Hematopoietic multipotent progenitor cell treated with erythropoietin and hydrocortisone succinate and interleukin-3 and kit ligand, for 15 days (in vitro differentiated cells): ENCODE data around the gene EMD.
"Not testable (repeated sequence)": the region's sequence is repeated elsewhere in the genome, so short reads cannot be mapped to it uniquely, and the experiment has no call there.

Experiments
- DNase-seq: peaks from one replicate; pipeline ENCODE4 v3.0.0-alpha.2; 2015; ENCODE audit warnings: low spot score

Gene EMD

DNA sequence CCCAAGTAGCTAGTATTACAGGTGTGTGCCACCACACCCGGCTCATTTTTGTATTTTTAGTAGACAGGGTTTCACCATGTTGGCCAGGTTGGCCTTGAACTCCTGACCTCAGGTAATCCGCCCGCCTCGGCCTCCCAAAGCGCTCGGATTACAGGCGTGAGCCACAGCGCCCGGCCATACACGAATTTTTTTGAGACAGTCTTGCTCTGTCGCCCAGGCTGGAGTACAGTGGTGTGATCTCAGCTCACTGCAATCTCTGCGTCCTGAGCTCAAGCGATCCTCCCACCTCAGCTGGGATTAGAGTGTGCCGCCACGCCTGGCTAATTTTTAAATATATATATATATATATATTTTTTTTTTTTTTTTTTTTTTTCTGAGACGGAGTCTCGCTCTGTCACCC is 17.3 kb downstream of the EMD start:
- not testable (repeated sequence) for DNase-seq

DNA sequence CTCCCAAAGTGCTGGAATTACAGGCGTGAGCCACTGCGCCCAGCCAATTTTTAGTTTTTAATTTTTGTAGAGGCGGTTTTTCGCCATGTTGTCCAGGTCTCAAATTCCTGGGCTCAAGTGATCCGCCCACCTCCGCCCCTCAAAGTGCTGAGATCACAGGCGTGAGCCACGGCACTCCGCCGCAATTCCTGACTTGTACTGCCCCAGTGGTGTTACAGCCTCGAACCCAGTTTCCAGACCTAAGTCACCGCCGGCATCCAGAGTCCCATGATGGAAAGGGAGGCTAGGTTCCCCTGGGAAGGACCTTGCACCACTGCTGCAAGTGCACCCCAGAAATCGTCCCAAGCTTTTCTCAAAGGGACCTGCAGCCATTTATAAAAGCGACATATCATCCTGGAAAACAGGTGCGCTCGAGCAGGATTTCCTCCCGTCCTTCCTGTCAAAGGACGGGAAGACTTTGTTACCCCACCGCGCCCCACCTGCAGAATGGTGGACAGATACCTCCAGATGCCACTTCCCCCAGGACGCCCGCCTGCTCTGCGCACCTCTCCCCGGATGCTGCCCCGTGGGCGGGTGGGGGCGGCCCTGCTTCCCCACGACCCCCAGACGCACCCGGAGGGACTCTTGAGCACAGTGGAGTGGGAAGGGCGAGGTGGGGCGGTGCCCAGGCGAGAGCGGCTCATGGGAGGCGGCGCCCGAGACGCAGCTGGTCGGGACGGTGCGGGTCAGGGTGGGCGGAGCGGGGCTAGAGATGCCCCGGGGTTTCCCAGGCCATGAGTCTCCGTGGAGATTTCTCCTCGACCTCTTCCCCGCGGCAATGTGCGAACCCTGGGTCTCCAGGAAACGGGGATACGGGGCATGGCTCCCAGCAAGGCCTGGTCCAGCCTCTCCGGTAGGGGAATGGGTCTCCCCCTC is 18.1 kb downstream of the EMD start:
- DNase-seq = peak; percentile 48

DNA sequence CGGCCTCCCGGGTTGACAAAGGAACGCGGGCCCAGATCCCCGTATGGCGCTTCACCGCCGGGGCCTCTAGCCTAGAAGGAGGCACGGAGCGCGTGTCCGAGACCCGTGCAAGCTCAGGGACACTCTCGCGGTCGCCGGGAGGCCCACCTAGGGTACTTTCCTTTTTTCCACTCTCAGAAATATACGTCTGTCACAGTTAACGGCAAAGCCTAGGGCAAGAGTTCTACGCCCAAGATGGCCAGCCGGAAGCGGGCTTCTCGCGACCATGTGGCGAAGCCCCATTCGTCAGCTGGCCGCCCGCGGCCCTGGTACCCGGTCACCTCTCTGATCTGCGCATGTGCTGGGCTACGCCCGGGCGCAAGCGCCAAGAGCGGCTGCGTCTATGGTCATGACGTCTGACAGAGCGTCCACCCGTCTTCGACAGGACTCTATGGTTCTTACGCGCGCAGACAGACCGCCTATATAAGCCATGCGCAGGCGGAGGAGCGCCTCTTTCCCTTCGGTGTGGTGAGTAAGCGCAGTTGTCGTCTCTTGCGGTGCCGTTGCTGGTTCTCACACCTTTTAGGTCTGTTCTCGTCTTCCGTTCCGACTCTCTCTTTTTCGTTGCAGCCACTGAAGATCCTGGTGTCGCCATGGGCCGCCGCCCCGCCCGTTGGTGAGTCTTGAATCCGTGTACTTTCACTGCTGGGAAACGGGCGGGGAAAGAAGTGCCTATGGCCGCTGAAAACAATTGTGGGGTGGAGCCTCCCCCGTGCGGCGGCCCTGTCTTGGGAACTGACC is 19.0 kb downstream of the EMD start, which contains the start of gene RPL10:
Gene RPL10, plus strand, starts transcription at position 490 of the 780 bp plus-strand sequence. Its CDS starts 143 bp downstream, at position 633.
- DNase-seq = peak; percentile 90

DNA sequence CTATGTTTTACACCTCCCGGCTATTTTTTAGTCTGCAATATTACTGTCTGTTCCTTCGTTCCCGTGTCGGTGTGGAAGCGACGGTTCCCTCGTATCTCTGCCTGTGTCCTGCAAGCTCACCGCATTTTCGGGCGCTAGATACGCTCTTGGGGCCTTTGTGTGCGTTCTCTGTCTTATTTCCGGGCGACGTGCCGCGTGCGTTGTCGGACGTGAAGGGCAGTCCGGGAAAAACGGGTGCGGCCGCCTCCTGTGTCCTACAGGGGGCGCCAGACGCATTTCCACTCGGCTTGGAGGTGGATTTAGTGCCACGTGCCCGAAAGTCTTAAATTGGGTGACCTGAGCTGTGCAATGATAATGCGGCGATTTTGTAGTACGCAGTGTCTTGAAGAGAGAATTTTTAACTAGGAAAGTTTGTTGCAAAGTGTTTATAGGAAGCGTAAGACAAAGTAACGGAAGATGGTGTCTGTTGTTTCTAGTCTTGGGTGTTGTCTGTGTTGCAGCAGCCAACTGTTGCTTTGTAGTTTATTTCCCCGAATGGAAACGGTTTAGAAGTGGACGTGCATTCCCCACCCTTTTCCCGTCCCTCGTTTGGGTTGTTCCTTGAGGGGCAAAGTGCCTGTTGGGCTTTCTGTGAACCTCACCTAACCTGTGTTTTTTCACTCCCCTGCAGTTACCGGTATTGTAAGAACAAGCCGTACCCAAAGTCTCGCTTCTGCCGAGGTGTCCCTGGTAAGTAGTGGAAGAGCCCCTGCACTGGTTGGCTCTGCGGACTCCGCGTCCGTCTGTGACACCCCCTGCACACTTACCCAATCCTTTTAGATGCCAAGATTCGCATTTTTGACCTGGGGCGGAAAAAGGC is 19.8 kb downstream of the EMD start:
- DNase-seq = peak; percentile 86

DNA sequence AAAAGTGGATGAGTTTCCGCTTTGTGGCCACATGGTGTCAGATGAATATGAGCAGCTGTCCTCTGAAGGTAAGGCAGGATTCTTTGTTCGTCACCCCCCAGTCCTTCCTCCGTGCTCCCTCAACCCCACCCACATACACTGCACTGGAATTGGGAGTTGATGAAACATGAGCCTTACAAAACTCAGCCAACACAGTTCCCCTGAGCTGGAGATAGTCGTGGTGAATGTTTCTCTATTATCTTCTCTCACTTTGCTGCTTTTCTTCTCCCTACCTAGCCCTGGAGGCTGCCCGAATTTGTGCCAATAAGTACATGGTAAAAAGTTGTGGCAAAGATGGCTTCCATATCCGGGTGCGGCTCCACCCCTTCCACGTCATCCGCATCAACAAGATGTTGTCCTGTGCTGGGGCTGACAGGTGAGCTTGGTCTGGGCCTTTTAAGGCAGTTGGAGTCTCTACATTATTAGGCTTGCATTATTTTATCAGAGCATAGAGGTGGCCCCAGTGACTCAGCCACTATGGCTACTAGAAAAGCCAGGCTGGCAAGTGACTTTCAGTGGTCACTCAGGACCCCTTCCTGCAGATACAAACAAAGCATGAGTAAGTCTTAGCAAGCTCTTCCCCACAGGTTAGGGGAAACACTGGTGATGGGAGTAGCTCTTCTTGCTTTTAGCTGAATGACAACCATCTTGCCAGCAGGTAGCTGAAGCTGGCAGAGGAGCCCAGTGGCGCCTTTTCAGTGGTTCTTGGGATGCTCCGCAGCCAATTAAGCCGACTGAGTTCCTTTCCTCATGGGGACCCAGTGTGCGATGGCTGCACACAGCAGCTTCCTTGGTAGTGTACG is 20.7 kb downstream of the EMD start:
- DNase-seq = no peak

DNA sequence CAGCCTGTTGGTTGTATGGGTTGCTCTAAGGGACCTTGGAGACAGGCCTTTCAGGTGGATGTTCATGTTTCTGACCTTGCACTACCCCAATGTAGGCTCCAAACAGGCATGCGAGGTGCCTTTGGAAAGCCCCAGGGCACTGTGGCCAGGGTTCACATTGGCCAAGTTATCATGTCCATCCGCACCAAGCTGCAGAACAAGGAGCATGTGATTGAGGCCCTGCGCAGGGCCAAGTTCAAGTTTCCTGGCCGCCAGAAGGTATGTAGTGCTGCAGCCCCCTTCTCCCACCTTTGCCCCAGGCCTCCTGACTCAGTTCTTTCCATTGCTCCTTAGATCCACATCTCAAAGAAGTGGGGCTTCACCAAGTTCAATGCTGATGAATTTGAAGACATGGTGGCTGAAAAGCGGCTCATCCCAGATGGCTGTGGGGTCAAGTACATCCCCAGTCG is 21.3 kb downstream of the EMD start:
- DNase-seq = not testable (repeated sequence)

DNA sequence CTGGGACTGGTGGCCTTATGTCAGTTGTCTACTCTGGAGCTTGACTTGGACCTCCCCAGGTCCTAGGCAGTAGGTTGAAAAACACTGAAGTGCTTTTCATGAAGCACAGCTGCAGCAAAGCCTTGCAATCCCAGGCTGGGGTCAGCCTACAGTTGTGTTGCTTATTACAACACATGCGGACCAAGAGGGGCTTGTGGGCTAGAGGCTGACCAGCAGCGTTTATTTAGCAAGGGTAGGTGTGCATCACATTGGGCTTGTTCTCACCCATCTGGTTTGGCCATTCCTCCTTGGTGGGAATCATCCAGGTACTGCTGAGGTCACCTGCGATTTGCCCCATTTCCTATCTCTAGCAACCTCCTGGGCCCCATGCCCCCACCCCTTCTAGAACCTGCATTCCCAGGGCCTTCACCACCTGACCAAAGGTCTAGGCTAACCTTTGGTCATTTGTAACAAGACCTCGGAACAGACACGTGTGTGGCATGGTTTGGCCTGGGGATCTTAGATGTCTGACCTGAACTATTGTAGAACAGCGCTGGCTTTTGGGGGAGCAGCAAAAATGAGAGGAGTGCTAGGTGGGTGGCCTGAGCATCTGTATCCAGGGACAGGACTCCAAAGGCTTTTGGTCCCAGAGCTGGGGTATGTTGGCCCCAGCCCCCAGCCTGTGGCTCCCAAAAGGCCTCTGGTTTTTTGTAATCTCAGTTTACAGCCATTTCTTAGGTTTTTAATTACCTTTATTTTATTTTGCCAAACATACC is 22.1 kb downstream of the EMD start:
- DNase-seq = no peak

DNA sequence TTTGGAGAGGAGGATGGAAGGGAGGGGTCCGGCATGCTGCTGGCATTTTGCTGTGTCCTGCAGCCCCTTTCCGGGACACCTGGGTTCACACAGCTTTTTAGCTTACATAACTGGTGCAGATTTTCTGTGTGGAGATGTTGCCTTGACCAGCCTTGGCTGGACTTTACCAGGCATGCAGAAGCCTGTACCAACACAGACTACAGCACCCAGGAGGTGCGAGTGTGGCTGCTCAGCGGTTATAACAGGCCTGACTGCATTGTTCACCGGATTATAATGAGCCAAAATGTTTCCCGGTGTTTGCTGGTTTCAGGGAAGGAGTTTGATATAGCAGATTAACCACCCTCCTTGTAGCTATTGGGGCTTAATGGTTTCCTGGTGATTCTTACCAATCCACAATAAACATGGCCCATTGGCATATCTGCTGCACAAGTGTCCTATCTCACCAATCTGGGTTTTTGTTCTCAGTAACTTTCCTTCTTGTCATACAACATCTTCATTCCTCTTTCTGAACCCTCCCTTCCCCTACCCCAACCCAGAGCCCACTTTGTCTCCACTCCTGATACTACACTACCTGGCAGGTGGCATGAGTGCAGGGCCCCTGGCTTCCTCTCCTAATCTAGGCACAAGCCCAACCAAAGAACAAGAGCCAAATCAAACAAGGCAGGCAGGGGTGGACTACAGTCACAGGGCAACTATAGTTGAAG is 23.0 kb downstream of the EMD start:
- no peak for DNase-seq

DNA sequence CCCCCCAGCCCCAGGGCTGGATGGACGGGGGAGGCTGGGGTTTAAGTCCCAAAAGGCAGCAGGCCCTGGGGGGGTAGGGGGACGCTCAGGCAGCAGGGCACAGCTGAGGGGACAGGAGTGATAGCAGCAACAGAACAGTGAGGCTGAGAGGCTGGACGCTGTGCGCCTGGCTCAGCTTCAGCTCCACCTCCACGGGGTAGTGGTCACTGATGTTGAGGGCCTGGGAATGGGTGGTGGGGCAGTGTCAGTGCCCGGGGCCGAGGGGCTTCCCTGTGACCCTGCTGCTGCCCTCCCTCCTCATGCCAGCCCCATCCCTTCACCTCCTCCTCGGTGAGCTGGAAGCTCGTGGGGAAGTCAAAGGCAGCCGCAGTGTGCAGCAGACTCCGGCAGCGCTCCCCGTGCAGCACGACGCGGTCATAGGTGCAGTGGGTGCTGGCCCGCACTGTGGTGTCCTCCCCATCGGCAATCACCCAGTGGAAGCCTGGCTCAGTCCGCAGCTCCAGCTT is 23.6 kb downstream of the EMD start:
- DNase-seq = no peak

DNA sequence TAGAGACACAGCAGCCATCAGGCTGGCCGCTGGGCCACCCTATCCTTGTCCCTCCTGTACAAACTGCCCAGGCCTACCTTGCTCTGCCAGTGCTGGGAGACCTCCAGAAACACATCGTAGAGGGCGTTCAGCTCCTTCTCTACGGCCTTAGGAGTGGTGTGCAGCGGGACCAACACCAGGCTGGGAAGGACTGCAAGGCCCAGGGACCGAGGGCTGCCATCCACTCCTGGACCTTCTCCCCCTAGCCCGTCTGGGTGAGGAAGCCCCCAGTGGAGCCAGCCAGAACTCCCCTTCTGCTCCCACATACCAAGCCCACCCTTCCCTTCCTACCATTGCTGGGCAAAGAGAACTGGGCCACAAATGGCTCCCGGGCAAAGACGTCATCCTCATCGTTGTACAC is 24.1 kb downstream of the EMD start:
- DNase-seq = no peak

DNA sequence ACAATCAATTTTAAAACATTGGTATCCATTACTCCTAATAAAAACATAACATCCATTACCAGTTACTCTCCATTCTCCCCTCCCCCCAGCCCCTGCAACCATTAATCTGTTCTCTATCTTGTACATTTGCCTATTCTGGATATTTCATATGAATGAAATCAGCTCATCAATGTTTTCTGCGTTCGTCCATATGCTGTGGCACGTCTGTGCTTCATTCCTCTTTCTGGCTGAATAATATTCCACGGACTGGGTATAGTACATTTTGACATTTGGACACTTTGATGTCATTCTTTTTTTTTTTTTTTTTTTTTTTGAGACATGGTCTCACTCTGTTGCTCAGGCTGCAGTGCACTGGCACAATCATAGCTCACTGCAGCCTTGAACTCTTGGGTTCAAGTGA is 24.8 kb downstream of the EMD start:
- no peak for DNase-seq

DNA sequence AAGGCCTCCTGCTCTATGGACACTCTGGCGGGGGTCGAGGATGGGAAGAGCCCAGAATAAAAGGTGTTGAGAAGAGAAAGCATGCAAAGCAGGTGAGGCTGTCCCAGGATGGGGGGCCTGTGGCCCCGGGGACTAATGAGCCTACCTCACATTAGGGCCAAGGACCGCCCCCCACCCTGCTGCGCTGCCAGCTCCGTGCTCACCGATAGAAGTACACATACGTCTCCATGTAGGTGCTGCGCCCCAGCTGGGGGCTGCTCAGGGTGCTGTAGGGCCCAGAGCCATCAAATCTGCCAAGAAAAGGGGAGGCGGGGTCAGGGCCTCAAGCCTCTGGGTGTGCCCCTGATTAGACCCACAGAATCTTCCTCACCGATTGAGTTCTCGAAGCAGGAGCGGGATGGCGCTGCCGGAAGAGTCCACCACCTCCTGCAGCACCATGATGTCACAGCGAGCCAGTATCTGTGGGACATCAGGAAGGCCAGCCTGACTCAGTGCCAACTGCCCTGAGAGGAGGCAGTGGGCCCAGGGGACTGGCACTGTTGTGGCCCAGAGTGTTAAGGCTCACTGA is 25.6 kb downstream of the EMD start:
- no peak for DNase-seq

DNA sequence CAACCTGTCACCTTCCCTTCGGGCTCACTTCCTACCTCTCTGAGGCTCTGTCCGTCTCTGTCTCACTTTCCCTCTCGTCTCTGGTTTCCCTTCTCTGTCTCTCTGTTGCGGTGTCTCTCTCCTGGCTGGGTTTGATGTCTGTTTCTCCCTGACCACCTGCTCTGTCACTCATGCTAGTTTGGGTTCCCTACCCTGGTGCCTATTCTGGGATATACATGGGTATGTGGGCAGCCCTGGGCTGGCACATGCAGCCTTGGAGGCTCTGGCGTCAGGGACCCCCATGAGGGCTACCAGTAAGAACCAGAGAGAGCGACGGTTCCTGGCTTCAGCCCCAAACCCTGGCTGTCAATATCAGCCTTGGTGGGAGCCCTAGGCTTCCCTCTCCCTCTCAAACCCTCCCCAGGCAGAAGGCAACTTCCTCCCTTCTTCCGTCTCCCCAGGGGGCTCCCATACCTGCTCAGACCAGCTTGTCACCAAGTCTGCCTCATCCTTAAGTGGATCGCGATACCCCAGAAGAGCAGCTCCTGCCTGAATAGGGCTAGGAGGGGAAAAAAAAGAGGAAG is 29.6 kb downstream of the EMD start:
- no peak for DNase-seq

DNA sequence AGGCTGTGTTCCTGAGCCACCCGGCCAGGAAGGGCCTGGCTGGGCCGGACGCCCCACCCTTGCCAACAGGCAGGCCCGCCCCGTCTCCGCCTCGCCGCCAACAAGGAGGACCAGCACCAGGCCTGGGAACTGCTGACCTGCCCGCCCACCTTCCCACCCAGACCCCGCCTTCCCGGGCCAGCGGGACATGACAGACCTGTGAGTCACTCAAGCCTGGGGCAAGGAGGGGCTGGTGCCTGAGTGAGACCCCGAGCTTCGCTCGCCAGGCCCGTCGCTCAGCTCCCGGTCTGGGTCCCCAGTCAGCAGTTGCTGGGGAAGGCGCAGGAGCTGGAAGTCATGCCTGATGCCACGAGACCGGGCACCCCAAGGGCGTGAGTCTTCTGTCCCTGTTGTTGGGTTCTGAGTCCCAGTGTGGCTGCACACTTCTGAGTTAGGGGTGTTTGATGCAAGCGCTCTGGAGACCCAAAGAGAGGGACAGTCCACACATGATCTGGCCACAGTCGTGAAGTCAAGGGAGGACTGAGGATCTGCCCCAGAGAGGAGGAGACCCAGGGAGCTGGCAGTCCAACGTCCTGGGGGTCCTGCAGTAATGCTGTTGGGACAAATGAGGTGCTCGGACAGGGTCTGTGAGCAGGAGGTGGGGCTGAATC is 30.3 kb downstream of the EMD start, which contains the start of gene DNASE1L1:
Gene DNASE1L1, minus strand, starts transcription at position 33 of the 650 bp plus-strand sequence. CDS start 3,686 bp downstream, outside the sequence.
- peak; percentile 68 for DNase-seq

DNA sequence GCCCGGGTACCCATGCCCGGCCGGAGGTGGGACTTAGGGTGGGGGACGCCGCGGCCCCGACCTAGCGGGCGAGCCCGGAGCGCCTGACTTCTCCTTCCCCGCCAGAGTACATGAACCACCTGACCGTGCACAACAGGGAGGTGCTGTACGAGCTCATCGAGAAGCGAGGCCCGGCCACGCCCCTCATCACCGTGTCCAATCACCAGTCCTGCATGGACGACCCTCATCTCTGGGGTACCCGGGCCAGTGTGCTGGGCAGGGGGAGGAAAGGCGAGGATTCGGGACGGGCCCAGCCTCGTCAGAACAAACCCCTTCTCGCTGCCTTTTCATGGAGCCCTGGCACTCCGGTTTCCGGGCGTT is 32.9 kb downstream of the EMD start:
- DNase-seq = no peak

DNA sequence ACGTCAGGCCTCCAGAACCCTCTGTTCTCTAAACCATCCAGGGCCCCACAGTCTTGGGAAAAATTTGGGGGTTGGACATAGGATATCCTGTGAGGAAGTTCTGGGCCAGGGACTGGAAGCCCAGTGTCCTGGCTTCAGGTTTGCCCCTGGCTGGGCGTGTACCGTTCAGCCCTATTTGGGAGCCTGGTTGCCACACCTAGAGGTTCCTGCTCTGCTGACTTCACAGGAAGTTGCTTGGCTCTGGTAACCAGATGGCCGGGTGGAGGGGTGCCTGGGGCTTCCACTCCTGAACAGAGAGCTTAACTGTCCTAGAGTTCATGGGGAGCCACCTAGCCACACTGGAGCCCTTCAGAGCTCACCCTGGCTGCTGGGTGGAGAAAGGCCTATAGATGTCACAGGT is 33.4 kb downstream of the EMD start:
- DNase-seq = no peak

DNA sequence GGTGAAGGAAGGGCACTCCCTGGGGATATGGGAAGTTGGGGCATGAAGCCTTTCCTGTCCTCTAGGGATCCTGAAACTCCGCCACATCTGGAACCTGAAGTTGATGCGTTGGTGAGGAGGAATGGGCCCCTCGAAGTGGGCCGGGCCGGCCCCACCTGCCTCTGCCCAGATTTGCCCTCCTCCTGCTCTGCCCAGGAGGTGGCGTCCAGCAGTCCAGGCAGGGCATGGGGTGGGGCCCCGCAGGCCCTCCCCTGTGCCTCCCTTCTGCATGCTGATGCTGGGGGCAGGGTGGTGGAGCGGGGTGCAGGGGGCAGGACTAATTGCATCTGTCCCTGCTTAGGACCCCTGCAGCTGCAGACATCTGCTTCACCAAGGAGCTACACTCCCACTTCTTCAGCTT is 34.0 kb downstream of the EMD start:
- DNase-seq = no peak

DNA sequence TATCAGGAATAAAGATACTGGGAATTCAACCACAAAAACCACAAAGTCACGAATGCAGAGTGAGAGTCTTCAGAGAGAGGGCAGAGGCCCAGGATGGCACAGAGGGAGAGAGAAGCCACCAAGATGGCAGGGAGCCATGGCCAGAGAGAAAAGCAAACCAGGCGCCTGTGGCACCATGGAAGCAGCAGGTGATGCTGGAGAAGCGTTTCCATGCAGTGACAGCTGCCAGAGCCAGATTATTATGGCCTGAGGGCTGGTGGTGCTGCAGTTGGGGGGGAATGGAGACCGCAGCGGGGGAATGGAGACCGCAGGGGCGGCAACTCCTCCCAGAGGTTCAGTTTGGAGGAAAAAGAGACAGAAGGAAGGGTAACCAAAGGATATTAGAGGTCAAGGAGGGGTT is 38.1 kb downstream of the EMD start:
- no peak for DNase-seq
